GM18909 (cell line): Measurements from ENCODE around the gene DNM3.

Experiments used
- ATAC-seq: cut with Tn5 transposase; IDR thresholded peaks from one replicate; pipeline ENCODE4 v1.9.1; 2021; ENCODE audit warnings: mild to moderate bottlenecking; ENCODE audit not compliant: unreplicated experiment, poor library complexity

The DNM3 gene

DNA sequence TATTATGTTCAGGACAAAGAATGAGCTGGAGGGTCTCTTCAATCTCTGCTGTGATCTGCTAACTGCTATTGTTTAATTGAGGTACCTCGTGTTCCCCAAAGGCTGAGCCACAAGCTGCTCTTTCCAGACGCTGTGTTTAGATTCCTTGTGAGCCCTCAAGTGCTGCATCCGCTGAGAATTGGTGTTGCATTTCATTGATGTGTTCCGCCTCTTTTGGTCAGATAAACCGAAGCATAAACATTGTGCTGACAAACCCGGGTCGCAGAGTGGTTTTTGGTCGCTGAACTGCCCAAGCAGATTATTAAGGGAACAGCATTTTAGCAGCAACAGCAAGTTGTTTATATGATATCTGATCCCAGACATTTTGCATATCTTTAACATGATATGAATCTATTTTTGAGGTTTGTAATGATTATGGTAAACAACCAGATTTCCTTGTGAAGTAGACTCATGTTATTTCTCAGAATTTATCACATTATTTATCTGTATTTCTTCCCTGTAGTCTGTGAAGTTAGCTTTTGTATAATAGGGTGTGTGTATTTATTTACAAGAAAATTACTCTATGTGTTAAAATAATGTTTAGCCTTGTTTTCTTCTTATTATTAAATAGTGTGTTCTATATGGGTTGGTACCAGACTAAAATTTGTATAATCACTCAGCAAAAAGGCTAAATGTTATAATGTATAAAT is 362.0 kb downstream of the DNM3 start:
- no peak for ATAC-seq

- no peak for ATAC-seq
Measured at GRCh38 chr1:172203902-172204301, 362.6 kb downstream of the DNM3 start.

- no peak for ATAC-seq
Measured at GRCh38 chr1:172206256-172206655, 365.0 kb downstream of the DNM3 start.

- no peak for ATAC-seq
Measured at GRCh38 chr1:172208635-172209034, 367.3 kb downstream of the DNM3 start.

DNA sequence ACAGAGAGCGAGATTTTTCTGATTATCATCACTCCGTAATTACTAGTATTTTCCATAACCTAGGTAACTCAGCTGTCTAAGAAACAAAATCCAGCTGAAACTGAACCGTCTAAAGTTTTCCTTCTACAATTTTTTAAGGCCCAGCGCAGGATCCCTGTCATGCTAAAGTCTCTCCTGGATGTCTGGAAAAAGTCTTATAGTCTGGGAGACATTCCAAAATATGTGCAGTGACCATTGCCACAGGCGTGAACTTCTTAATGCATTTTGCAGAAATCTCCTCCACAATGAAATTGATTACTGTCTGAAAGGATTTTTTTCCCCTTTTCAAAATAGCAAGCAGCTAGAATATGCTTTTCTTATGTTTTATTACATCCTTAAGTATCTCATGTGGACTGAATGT is 369.9 kb downstream of the DNM3 start:
- no peak for ATAC-seq

DNA sequence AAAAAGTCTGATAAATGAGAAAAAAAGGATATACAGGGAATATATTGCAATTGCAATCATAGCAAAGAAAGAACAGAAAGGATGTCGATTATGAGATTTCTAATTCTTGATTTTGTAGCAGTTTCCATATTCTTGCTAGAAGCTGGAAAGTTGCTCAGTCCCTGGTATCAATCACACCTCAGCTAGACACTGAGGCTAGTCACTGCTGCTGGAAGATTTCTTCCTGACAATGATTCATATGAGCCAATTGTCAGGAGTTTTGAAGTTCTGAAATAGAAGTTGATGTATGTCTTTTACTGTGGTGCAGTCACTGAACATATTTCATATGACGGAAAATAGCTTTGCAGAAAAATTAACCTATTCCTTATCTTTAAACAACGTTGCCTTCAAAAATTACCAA is 370.8 kb downstream of the DNM3 start:
- no peak for ATAC-seq

DNA sequence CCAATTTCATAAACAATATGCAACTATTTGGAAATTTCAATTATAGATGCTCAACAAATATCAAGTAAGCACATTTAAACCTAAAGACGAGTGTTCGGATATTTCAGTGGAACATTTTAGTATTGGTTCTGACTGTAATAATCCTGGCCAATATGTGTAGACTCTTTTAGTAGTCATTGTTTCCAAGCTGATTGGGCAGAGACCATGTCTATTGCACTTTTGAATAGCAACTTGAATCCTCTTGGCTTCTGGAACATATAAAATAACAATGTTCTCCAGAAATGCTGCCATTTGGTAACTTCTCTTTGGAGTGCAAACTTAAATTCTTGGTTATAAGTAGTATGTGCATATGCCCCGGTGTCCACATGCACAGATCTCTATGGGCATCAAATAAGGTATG is 373.7 kb downstream of the DNM3 start:
- ATAC-seq = no peak

DNA sequence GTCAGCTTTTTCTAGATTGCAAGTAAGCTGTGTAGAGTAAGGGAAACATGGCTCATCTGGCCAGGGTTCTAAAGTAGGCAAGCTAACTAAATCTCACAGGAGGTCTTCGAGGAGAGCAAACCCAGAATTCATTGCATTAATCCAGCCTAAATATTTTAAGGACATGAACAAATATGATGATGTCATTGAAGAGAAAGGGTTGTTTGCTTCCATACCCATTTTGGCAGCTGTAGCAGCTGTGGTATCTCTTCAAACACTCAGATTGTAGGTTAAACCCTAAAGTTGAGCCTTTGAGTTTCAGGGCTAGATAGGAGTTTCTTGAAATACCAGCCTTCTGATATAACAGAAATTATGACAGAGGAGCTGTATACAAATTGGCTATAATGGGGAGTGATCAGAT is 378.7 kb downstream of the DNM3 start:
- ATAC-seq = no peak

- ATAC-seq = no peak
Measured at GRCh38 chr1:172220376-172220775, 379.1 kb downstream of the DNM3 start.

DNA sequence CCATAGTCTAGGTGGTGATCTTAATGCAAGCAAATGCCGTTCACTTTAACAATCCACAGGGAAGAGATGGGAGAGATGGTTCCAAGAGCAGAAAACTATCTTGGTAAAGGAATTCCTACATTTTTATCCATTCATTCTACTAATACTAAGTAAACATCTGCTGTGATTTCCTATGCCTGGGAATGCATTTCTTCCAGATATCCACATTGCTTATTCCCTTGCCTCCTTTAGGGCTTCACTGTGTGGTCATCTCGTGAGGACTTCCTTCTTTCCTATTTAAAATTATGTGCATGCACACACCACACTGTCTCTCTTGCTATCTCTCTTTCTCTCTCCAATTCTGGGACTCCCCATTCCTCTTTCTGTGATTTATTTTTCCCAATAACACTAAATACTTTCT is 380.1 kb downstream of the DNM3 start:
- no peak for ATAC-seq

DNA sequence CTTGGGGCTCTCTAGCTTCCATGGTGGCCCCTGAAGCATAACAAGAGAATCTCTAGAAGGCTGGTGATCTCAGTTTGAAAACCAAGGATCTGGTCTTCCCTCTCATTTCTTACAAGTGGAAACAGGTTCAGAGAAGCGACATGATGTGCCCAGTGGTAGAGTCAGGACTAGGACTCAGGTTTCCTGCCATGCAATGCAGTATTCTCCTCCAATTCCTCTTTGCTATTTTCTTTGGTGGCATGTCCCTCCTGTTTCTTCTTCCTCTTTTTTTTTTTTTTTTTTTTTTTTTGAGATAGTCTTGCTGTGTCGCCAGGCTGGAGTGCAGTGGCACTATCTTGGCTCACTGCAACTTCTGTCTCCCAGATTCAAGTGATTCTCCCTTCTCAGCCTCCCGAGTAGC is 383.6 kb downstream of the DNM3 start:
- ATAC-seq = no peak

- no peak for ATAC-seq
Measured at GRCh38 chr1:172229942-172230341, 388.6 kb downstream of the DNM3 start.

GRCh38 chr1:172230526-172230925 is 389.2 kb downstream of the DNM3 start:
- no peak for ATAC-seq

DNA sequence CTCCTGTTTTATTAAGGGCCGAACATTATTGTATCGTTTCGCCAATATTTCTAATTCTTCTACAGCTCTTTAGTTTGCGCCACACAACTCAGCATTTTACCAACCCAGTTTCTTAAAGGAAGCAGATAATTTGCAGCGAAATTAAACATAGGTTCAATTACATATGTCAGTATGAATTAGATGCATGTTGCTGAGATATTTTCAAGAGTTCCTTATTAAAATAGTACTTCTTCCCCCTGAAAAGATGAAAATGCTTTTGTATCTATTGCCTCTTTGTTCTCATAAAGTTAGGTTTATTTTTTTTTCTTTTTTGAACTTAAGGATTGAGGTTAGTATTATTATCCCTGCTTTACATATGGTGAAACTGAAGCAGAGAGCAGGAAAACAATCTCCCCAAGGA is 395.7 kb downstream of the DNM3 start:
- ATAC-seq = no peak

DNA sequence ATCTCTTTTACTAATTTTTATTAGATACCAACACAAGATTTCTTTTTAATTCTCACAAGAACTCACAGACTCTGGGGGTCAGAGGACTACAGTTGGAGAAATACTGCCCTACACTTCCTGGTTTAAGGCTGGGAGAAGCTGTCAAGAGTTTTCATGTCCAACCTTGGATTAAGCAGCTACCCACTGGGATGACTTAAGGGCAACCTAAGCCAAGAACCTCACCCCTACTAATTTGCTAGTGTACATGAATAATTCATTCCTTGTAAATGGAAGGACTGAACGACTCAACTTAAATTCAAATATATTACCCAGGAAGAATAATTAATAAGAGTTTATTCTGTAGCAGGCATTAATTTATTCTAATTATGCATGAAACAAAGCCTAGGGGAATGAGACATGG is 396.9 kb downstream of the DNM3 start:
- no peak for ATAC-seq

GRCh38 chr1:172238965-172239364 is 397.7 kb downstream of the DNM3 start:
- ATAC-seq = no peak

DNA sequence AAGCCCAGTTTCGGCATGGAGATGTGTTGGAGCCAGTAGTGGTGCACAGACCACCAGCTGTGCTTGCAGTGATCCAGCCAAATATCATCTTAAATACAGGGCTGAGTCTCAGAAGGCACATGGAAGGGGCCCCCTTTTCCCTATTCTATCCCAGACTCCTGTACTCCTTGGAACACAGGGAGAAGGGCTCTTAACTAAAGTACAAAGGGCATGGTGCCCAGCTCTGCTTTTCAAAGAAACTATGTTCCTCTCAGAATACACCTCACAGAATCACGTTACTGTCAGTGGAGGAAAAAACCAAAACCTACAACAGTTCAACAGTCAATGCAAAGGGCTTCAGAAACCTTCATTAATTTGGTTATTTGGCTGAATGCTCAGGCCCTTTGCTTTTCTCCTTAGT is 398.6 kb downstream of the DNM3 start:
- ATAC-seq = no peak

DNA sequence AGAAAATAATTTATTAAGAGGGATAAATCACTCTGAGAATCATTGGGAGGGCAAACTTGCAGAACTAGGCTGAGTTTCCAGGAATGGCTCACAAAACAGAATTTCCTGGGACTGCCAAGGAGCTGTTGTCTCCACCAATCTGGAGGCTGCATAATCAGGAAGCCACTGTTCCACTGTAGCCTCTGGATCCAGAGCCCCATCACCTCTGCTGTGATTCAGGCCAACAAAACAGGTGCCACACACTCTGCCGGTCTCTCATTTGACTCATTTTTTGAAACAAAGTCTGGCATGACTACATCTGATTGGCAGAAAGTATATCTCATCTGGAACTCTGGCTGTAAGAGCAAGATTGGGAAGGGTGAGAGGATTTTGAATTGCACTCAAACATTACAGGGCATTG is 400.2 kb downstream of the DNM3 start:
- ATAC-seq = no peak

DNA sequence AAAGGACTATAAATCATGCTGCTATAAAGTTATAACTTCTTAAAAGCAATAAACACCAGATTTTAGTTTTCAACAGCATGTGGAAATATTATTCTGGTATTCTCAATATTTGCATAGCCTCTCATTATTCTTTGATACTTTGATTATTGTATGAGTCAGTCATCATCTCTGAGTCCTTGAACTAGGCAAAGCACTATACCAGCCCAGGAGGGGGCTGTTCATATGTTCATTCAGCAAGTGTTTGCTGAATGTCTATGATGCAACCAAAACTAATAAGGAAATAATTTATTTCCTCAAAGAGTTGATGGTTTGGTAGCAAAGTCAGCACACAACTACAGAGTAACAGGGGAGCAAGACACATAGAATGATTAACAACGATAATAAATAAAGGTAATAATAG is 403.6 kb downstream of the DNM3 start:
- no peak for ATAC-seq

- ATAC-seq = no peak
Measured at GRCh38 chr1:172245788-172246187, 404.5 kb downstream of the DNM3 start.

- no peak for ATAC-seq
Measured at GRCh38 chr1:172246521-172247390, 405.5 kb downstream of the DNM3 start.

- ATAC-seq = no peak
Measured at GRCh38 chr1:172251486-172251885, 410.2 kb downstream of the DNM3 start.
